GM12878 (cell line): Measurements from ENCODE around the gene ELOF1. TPM values are rescaled to one million over a fixed set of nuclear protein-coding genes. Genes with fewer than 3 reads are reported as not detected.
A peak's percentile ranks its signal among the peaks of the same experiment; 100 is the strongest.

Source experiments
- ATF7 ChIP-seq: fragments of 450-650 bp; IDR thresholded peaks from 2 replicates; pipeline ENCODE4 v1.6.1; 2016; ENCODE audit warnings: low read depth, mild to moderate bottlenecking
- EP300 ChIP-seq, 2 experiments: fragments of 150-350 bp in 1 of 2; IDR thresholded peaks; 2 replicates each; pipeline ENCODE4 v1.6.1; 2011 to 2012; ENCODE audit warnings: low read depth in 2 of 2, low read length in 2 of 2, borderline replicate concordance in 1 of 2, improper control_type of control experiment in 1 of 2, inconsistent platforms in 1 of 2; ENCODE audit not compliant: control insufficient read depth in 1 of 2
- IKZF1 ChIP-seq: fragments of 450-650 bp; conservative IDR thresholded peaks from 2 replicates; pipeline ENCODE4 v1.6.1; 2017; ENCODE audit warnings: antibody characterized with exemption, mild to moderate bottlenecking
- MEF2B ChIP-seq: fragments of 450-650 bp; IDR thresholded peaks from 2 replicates; pipeline ENCODE4 v1.6.1; 2018; ENCODE audit warnings: mild to moderate bottlenecking, moderate library complexity; ENCODE audit not compliant: partially characterized antibody, poor library complexity, severe bottlenecking
- NFXL1 ChIP-seq: fragments of 450-650 bp; IDR thresholded peaks from 2 replicates; pipeline ENCODE4 v1.6.1; 2017; ENCODE audit warnings: antibody characterized with exemption, mild to moderate bottlenecking, borderline replicate concordance
- NR2C2 ChIP-seq: IDR thresholded peaks from 2 replicates; pipeline ENCODE4 v1.6.1; 2011; ENCODE audit warnings: borderline replicate concordance, low read depth; ENCODE audit not compliant: control insufficient read depth, insufficient read length
- POLR2A ChIP-seq: IDR thresholded peaks from 2 replicates; pipeline ENCODE4 v1.6.1; 2011; ENCODE audit warnings: low read depth, mild to moderate bottlenecking, low read length
- POLR2AphosphoS2 ChIP-seq: IDR thresholded peaks from 2 replicates; pipeline ENCODE4 v1.6.1; 2011; ENCODE audit warnings: low read depth, mild to moderate bottlenecking, low read length, improper control_type of control experiment, moderate library complexity
- RAD21 ChIP-seq: IDR thresholded peaks from 2 replicates; pipeline ENCODE4 v1.6.1; 2011; ENCODE audit warnings: mild to moderate bottlenecking, low read depth, low read length, moderate library complexity; ENCODE audit not compliant: insufficient read depth
- RCOR1 ChIP-seq: conservative IDR thresholded peaks from 2 replicates; pipeline ENCODE4 v1.6.1; 2012; ENCODE audit warnings: low read depth, low read length, improper control_type of control experiment
- SMC3 ChIP-seq: IDR thresholded peaks from 2 replicates; pipeline ENCODE4 v1.6.1; 2011; ENCODE audit warnings: low read length, improper control_type of control experiment, borderline replicate concordance
- SREBF2 ChIP-seq: IDR thresholded peaks from 2 replicates; pipeline ENCODE4 v1.6.1; 2012; ENCODE audit warnings: mild to moderate bottlenecking, low read length
- SRF ChIP-seq, 2 experiments: IDR thresholded peaks; 2 replicates each; pipeline ENCODE4 v1.6.1; 2011; ENCODE audit warnings: low read depth in 2 of 2, low read length in 2 of 2, mild to moderate bottlenecking in 1 of 2, moderate library complexity in 1 of 2
- SUPT20H ChIP-seq: IDR thresholded peaks from 2 replicates; pipeline ENCODE4 v1.6.1; 2011; ENCODE audit warnings: low read depth, mild to moderate bottlenecking, low read length, moderate library complexity, borderline replicate concordance; ENCODE audit not compliant: control insufficient read depth
- TCF12 ChIP-seq: IDR thresholded peaks from 2 replicates; pipeline ENCODE4 v1.6.1; 2011; ENCODE audit warnings: low read depth, mild to moderate bottlenecking, low read length
- polyA plus RNA-seq, 11 experiments: library from polyadenylated mRNA; depleted of rRNA in 4 of 11; unstranded in 6 of 11; stranded (reverse) in 5 of 11; fragments of >200 nt; fragmentation: Nextera tagmentation in 4 of 11; fragmentation: Illumina TruSeq in 1 of 11; extraction: Ambion mirVana in 4 of 11; extraction: Trizol in 1 of 11; gene quantifications; 1 replicate in 1 of 11; 2 replicates in 10 of 11; pipeline versions ENCODE4 v1.2.1 to v1.2.3, GENCODE V29; 2011 to 2016; ENCODE audit warnings: inconsistent platforms in 2 of 11, missing spikeins in 2 of 11, low read depth in 1 of 11
- total RNA-seq, 4 experiments: library from RNA; depleted of rRNA in 3 of 4; stranded (reverse); fragments of >200 nt in 3 of 4; fragmentation: Illumina TruSeq in 1 of 4; extraction: Trizol in 1 of 4; gene quantifications; 2 replicates each; pipeline versions ENCODE4 v1.2.1 to v1.2.3, GENCODE V29; 2013 to 2021
- TF ChIP-seq, protein P1 (sequence below), 3 experiments: IDR thresholded peaks in 2 of 3; conservative IDR thresholded peaks in 1 of 3; 2 replicates each; pipeline ENCODE4 v1.5.1; 2011; ENCODE audit warnings: low read depth in 3 of 3, low read length in 3 of 3, mild to moderate bottlenecking in 3 of 3, control low read depth in 2 of 3, moderate library complexity in 2 of 3, inconsistent platforms in 1 of 3, mixed read lengths in 1 of 3; ENCODE audit not compliant: control insufficient read depth in 2 of 3, insufficient read depth in 1 of 3; ENCODE audit errors: extremely low read depth in 1 of 3
- TF ChIP-seq, protein P2 (sequence below): fragments of 450-650 bp; IDR thresholded peaks from 2 replicates; pipeline ENCODE4 v1.6.1; 2017; ENCODE audit warnings: low read depth, mild to moderate bottlenecking, moderate library complexity
- TF ChIP-seq, protein P3 (sequence below): IDR thresholded peaks from 2 replicates; pipeline ENCODE4 v1.6.1; 2012; ENCODE audit warnings: low read length, inconsistent platforms
- TF ChIP-seq, protein P4 (sequence below): fragments of 450-650 bp; IDR thresholded peaks from 2 replicates; pipeline ENCODE4 v1.6.1; 2017; ENCODE audit warnings: mild to moderate bottlenecking, moderate library complexity

The ELOF1 gene
- total and polyA plus RNA-seq, 10 of the 15 experiments (the other 5 are each of a cell fraction or from before 2014, with no cell fraction given): 11.7 to 124 (median 92.9) TPM

DNA sequence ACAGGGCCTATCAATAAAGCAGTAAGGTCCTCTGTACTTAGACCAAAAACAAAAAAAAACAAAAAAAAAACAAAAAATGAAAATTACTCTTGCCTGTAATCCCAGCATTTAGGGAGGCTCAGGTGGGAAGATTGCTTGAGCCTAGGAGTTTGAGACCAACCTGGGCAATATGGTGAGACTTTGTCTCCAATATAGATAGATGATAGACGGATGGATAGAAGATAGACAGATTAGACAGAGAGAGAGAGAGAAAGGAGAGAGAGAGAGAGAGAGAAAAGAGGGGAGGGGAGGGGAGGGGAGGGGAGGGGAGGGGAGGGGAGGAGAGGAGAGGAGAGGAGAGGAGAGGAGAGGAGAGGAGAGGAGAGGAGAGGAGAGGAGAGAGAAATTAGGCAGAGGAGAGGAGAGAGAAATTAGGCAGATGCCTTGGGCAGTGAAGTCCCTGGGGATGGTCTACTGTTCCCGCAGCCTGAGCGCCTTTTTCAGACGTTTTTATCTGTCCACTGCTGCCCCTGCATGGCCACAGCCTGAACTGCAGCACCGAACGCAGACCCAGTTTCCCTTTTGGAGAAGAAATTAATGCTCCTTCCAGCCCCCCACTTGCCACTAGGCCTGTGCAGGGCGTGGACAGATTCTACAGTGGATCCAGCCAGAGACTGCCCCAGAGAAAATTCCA lies 28.4 kb upstream of the ELOF1 start (continued):
- TF ChIP-seq, protein P1, sequence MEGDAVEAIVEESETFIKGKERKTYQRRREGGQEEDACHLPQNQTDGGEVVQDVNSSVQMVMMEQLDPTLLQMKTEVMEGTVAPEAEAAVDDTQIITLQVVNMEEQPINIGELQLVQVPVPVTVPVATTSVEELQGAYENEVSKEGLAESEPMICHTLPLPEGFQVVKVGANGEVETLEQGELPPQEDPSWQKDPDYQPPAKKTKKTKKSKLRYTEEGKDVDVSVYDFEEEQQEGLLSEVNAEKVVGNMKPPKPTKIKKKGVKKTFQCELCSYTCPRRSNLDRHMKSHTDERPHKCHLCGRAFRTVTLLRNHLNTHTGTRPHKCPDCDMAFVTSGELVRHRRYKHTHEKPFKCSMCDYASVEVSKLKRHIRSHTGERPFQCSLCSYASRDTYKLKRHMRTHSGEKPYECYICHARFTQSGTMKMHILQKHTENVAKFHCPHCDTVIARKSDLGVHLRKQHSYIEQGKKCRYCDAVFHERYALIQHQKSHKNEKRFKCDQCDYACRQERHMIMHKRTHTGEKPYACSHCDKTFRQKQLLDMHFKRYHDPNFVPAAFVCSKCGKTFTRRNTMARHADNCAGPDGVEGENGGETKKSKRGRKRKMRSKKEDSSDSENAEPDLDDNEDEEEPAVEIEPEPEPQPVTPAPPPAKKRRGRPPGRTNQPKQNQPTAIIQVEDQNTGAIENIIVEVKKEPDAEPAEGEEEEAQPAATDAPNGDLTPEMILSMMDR (IDR thresholded peaks at IDR 0.05 in 2 of 3, conservative IDR thresholded peaks at IDR 0.05 in 1 of 3; ENCODE audit: control insufficient read depth in 2 of 3, extremely low read depth in 1 of 3, insufficient read depth in 1 of 3, low read depth in 3 of 3, low read length in 3 of 3): peak; percentile 90 to 98 (median 97)
- TF ChIP-seq NR2C2 (no peak), IKZF1 (peak; percentile 25; the same call in 1 of the 2 replicates), MEF2B (peak; percentile 97), EP300 (IDR thresholded peaks at IDR 0.05; ENCODE audit: borderline replicate concordance in 1 of 2, control insufficient read depth in 1 of 2, low read depth in 2 of 2, low read length in 2 of 2) (no peak), SUPT20H (no peak), TCF12 (no peak), ATF7 (no peak), RAD21 (peak; percentile 96), RCOR1 (no peak), POLR2AphosphoS2 (no peak), SREBF2 (no peak), SMC3 (peak; percentile 98), NFXL1 (no peak), SRF (IDR thresholded peaks at IDR 0.05; ENCODE audit: low read depth in 2 of 2, low read length in 2 of 2) (no peak), POLR2A (no peak)
- TF ChIP-seq, protein P2, sequence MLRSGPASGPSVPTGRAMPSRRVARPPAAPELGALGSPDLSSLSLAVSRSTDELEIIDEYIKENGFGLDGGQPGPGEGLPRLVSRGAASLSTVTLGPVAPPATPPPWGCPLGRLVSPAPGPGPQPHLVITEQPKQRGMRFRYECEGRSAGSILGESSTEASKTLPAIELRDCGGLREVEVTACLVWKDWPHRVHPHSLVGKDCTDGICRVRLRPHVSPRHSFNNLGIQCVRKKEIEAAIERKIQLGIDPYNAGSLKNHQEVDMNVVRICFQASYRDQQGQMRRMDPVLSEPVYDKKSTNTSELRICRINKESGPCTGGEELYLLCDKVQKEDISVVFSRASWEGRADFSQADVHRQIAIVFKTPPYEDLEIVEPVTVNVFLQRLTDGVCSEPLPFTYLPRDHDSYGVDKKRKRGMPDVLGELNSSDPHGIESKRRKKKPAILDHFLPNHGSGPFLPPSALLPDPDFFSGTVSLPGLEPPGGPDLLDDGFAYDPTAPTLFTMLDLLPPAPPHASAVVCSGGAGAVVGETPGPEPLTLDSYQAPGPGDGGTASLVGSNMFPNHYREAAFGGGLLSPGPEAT: 0 out of 2 replicates have a peak, but pooled peaks have one; percentile 40
- TF ChIP-seq, protein P3, sequence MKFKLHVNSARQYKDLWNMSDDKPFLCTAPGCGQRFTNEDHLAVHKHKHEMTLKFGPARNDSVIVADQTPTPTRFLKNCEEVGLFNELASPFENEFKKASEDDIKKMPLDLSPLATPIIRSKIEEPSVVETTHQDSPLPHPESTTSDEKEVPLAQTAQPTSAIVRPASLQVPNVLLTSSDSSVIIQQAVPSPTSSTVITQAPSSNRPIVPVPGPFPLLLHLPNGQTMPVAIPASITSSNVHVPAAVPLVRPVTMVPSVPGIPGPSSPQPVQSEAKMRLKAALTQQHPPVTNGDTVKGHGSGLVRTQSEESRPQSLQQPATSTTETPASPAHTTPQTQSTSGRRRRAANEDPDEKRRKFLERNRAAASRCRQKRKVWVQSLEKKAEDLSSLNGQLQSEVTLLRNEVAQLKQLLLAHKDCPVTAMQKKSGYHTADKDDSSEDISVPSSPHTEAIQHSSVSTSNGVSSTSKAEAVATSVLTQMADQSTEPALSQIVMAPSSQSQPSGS: no peak
- TF ChIP-seq, protein P4, sequence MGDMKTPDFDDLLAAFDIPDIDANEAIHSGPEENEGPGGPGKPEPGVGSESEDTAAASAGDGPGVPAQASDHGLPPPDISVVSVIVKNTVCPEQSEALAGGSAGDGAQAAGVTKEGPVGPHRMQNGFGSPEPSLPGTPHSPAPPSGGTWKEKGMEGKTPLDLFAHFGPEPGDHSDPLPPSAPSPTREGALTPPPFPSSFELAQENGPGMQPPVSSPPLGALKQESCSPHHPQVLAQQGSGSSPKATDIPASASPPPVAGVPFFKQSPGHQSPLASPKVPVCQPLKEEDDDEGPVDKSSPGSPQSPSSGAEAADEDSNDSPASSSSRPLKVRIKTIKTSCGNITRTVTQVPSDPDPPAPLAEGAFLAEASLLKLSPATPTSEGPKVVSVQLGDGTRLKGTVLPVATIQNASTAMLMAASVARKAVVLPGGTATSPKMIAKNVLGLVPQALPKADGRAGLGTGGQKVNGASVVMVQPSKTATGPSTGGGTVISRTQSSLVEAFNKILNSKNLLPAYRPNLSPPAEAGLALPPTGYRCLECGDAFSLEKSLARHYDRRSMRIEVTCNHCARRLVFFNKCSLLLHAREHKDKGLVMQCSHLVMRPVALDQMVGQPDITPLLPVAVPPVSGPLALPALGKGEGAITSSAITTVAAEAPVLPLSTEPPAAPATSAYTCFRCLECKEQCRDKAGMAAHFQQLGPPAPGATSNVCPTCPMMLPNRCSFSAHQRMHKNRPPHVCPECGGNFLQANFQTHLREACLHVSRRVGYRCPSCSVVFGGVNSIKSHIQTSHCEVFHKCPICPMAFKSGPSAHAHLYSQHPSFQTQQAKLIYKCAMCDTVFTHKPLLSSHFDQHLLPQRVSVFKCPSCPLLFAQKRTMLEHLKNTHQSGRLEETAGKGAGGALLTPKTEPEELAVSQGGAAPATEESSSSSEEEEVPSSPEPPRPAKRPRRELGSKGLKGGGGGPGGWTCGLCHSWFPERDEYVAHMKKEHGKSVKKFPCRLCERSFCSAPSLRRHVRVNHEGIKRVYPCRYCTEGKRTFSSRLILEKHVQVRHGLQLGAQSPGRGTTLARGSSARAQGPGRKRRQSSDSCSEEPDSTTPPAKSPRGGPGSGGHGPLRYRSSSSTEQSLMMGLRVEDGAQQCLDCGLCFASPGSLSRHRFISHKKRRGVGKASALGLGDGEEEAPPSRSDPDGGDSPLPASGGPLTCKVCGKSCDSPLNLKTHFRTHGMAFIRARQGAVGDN: no peak
